Measurements from ENCODE around the gene RCC1. TPM values are rescaled to one million over a fixed set of nuclear protein-coding genes. Genes with fewer than 3 reads are reported as not detected.
A peak's percentile ranks its signal among the peaks of the same experiment; 100 is the strongest.

Gene RCC1
- total RNA-seq, 1 experiment from 2014 or later: 42.4 TPM

DNA sequence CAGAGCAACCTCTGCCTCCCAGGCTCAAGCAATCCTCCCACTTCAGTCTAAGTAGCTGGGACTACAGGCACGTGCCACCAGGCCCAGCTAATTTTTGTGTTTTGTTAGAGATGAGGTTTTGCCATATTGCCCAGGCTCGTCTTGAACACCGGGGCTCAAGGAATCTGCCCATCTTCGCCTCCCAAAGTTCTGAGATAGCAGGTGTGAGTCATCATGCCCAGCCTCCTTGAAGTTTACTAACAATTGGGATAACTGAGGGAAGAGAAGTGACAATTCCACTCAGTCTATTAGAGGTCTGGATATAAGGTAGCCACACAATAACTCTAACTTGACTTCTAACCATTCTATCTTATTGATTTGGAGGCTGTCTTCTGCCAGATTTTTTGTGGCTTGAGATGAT, 6.3 kb upstream of the RCC1 start:
- Mint-ChIP-seq H3K36me3 (ENCODE audit: insufficient read depth, unreplicated experiment) (peaks cover 51% of the 10 kb centered on the region), H3K4me1 (ENCODE audit: insufficient read depth, unreplicated experiment) (peaks cover 12% of the 10 kb centered on the region), H3K27me3 (ENCODE audit: insufficient read depth, unreplicated experiment) (no peaks in the 10 kb centered on the region), H3K9me3 (ENCODE audit: unreplicated experiment) (no peaks in the 10 kb centered on the region), H3K27ac (ENCODE audit: low read depth, unreplicated experiment) (no peak overlapping the region), H3K4me3 (ENCODE audit: unreplicated experiment) (no peak overlapping the region)
- TF ChIP-seq, protein P1, sequence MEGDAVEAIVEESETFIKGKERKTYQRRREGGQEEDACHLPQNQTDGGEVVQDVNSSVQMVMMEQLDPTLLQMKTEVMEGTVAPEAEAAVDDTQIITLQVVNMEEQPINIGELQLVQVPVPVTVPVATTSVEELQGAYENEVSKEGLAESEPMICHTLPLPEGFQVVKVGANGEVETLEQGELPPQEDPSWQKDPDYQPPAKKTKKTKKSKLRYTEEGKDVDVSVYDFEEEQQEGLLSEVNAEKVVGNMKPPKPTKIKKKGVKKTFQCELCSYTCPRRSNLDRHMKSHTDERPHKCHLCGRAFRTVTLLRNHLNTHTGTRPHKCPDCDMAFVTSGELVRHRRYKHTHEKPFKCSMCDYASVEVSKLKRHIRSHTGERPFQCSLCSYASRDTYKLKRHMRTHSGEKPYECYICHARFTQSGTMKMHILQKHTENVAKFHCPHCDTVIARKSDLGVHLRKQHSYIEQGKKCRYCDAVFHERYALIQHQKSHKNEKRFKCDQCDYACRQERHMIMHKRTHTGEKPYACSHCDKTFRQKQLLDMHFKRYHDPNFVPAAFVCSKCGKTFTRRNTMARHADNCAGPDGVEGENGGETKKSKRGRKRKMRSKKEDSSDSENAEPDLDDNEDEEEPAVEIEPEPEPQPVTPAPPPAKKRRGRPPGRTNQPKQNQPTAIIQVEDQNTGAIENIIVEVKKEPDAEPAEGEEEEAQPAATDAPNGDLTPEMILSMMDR (IDR thresholded peaks at IDR 0.05; ENCODE audit: unreplicated experiment): no peak
- intact Hi-C loops (cut with micrococcal nuclease): no loop called here
- ChIA-PET CTCF (interaction anchor here (0.6 kb wide), 3 partner anchors 19 to 35 kb away, joined by 3 read pairs; no protein-coding TSS in a partner anchor), POLR2A (interaction anchor here (0.5 to 1.1 kb wide), 2 partner anchors 22 to 143 kb away, joined by 4 read pairs; no protein-coding TSS in a partner anchor)
- BruUV-seq (replicated peaks): no TSS peak
- no peak for DNase-seq (ENCODE audit: unreplicated experiment)

DNA sequence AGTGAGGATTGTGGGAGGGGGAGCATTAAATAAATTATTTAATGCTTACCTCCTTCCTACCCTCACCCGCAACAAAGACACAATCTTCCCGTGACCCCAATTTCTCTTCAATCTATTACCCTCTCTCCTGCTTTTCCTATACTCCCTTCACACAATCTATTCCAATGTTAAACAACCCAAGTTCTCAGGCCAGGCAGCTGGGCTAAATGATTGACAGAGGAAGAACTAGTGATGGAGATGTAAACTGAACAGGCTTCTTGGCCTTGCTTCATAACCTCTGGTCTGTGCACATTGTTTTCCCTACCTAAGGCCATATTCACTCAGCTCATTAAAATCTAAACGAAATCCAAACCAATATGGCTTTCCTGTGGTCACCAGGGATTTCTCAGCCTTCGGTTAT, 3.9 kb upstream of the RCC1 start:
- no peak for DNase-seq (ENCODE audit: unreplicated experiment)
- Mint-ChIP-seq H3K4me3 (ENCODE audit: unreplicated experiment) (no peak overlapping the region), H3K27ac (ENCODE audit: low read depth, unreplicated experiment) (no peak overlapping the region), H3K36me3 (ENCODE audit: insufficient read depth, unreplicated experiment) (peaks cover 44% of the 10 kb centered on the region), H3K9me3 (ENCODE audit: unreplicated experiment) (no peaks in the 10 kb centered on the region), H3K27me3 (ENCODE audit: insufficient read depth, unreplicated experiment) (no peaks in the 10 kb centered on the region), H3K4me1 (ENCODE audit: insufficient read depth, unreplicated experiment) (peaks cover 12% of the 10 kb centered on the region)
- ChIA-PET CTCF (interaction anchor here (1.0 kb wide), 1 partner anchor 28 kb away, joined by 4 read pairs; no protein-coding TSS in a partner anchor), POLR2A (interaction anchor here (0.7 to 1.0 kb wide), 2 partner anchors 29 to 259 kb away, joined by 3 read pairs; no protein-coding TSS in a partner anchor)
- TF ChIP-seq, protein P1 (IDR thresholded peaks at IDR 0.05; ENCODE audit: unreplicated experiment): no peak
- intact Hi-C loops (cut with micrococcal nuclease): no loop called here
- BruUV-seq (replicated peaks): no TSS peak

DNA sequence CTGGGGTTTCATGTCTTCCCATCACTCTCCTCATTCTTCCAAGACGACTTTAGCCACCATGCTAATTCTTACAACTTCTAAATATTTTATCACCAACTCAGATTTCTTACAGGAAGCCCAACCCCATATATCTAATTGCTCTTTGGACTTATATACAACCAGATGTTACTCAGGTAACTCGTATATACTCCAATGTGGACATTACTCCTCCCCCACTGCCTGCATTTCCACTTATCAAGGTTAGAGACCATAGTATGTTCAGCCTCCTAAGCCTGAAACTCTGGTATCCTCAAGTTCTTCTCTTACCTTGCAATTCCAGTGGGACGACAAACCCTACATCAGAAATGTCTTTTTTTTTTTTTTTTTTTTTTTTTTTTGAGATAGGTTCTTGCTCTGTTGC, 2.7 kb upstream of the RCC1 start:
- H3K9me3 Mint-ChIP-seq (ENCODE audit: unreplicated experiment): no peaks in the 10 kb centered on the region
- TF ChIP-seq, protein P1 (IDR thresholded peaks at IDR 0.05; ENCODE audit: unreplicated experiment): no peak
- BruUV-seq (replicated peaks): no TSS peak
- H3K4me3 Mint-ChIP-seq (ENCODE audit: unreplicated experiment): no peak overlapping the region
- POLR2A ChIA-PET: interaction anchor here (1.0 to 1.3 kb wide), 3 partner anchors 9 to 78 kb away, joined by 4 to 6 read pairs (median 4); no protein-coding TSS in a partner anchor
- no peak overlapping the region for H3K27ac Mint-ChIP-seq (ENCODE audit: low read depth, unreplicated experiment)
- CTCF ChIA-PET: interaction anchor here (0.5 to 0.7 kb wide), 2 partner anchors 83 to 125 kb away, joined by 4 read pairs; no protein-coding TSS in a partner anchor
- peaks cover 44% of the 10 kb centered on the region for H3K36me3 Mint-ChIP-seq (ENCODE audit: insufficient read depth, unreplicated experiment)
- no peak for DNase-seq (ENCODE audit: unreplicated experiment)
- H3K27me3 Mint-ChIP-seq (ENCODE audit: insufficient read depth, unreplicated experiment): no peaks in the 10 kb centered on the region
- intact Hi-C loops (cut with micrococcal nuclease): no loop called here
- H3K4me1 Mint-ChIP-seq (ENCODE audit: insufficient read depth, unreplicated experiment): peaks cover 12% of the 10 kb centered on the region

DNA sequence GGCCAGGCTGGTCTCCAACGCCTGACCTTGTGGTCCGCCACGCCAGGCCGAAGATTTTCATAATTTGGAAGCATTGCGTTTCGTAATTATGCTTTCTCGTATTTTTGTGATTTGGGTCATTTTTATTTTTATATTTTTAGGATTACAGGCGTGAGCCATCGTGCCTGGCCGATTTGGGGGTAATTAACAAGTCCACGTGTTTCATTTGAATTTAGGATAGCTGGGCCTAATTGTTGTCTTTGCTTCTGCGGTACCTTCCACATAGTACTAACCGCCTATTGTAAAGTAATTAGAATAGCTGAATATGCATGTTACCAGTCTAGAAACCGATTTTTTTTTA, 1.0 kb downstream of the RCC1 start:
- TF ChIP-seq, protein P1 (IDR thresholded peaks at IDR 0.05; ENCODE audit: unreplicated experiment): no peak
- peak overlapping the region; percentile 98 for H3K27ac Mint-ChIP-seq (ENCODE audit: low read depth, unreplicated experiment)
- no peaks in the 10 kb centered on the region for H3K9me3 Mint-ChIP-seq (ENCODE audit: unreplicated experiment)
- CTCF ChIA-PET: interaction anchor here (0.6 to 0.8 kb wide), 5 partner anchors 46 to 101 kb away, joined by 3 to 5 read pairs (median 3); no protein-coding TSS in a partner anchor
- H3K27me3 Mint-ChIP-seq (ENCODE audit: insufficient read depth, unreplicated experiment): no peaks in the 10 kb centered on the region
- H3K4me1 Mint-ChIP-seq (ENCODE audit: insufficient read depth, unreplicated experiment): peaks cover 18% of the 10 kb centered on the region
- POLR2A ChIA-PET: interaction anchor here (0.6 to 14.1 kb wide), 23 partner anchors 10 to 734 kb away, joined by 3 to 237 read pairs (median 7); partner anchors contain the start of genes ATP5IF1, EYA3, GMEB1 and MED18
- H3K36me3 Mint-ChIP-seq (ENCODE audit: insufficient read depth, unreplicated experiment): peaks cover 67% of the 10 kb centered on the region
- intact Hi-C loops (cut with micrococcal nuclease): loop anchor here (2.0 kb wide), 1 partner anchor 98 kb away; no protein-coding TSS in a partner anchor
- H3K4me3 Mint-ChIP-seq (ENCODE audit: unreplicated experiment): peak overlapping the region; percentile 95
- no peak for DNase-seq (ENCODE audit: unreplicated experiment)
- no TSS peak for BruUV-seq (replicated peaks)
